GM12878 (cell line): ENCODE results near the gene FICD. TPM values are rescaled to one million over a fixed set of nuclear protein-coding genes. Genes with fewer than 3 reads are reported as not detected.

Experiments used
- ATAC-seq: fragments of 200-7000 bp; cut with Tn5 transposase; 3 replicates; pipeline ENCODE4 v1.9.1; 2020; ENCODE audit warnings: mild to moderate bottlenecking, moderate library complexity
- BruUV-seq: library from RNA; stranded (reverse); fragments of 400-500 nt; replicated peaks from 2 replicates; lab custom pipeline; 2021; lab: Mats Ljungman, UMichigan
- CTCF ChIA-PET: fragments of 300-600 bp; sonication (Branson Sonifier 250); formaldehyde crosslinking; extraction: SDS; loops from one replicate; lab custom pipeline; 2021; ENCODE audit warnings: inconsistent platforms; lab: Yijun Ruan, JAX
- POLR2A ChIA-PET: fragments of 350-600 bp; formaldehyde crosslinking; extraction: SDS; loops from one replicate; lab custom pipeline; 2021; ENCODE audit warnings: inconsistent platforms; lab: Charles Lee
- RAD21 ChIA-PET: fragments of 300-600 bp; sonication (Branson Sonifier 250); formaldehyde crosslinking; loops from one replicate; lab custom pipeline; 2023; ENCODE audit warnings: antibody characterized with exemption; ENCODE audit not compliant: unreplicated experiment; lab: Charles Lee
- SMC1A ChIA-PET: fragments of 300-600 bp; sonication (Branson Sonifier 250); formaldehyde crosslinking; loops from one replicate; lab custom pipeline; 2023; ENCODE audit not compliant: unreplicated experiment, uncharacterized antibody; lab: Charles Lee
- DNase-seq: peaks from one replicate; pipeline ENCODE4 v3.0.0-alpha.2; 2011; ENCODE audit warnings: low read depth, low spot score
- FAIRE-seq: peaks from 3 replicates; lab custom pipeline; 2011; peaks lifted over from hg19 to GRCh38; lab: Jason Lieb, UNC
- H2AFZ ChIP-seq: 2 replicates; pipeline ENCODE4 v1.6.0; 2011; ENCODE audit warnings: low read depth, low read length, control low read depth; ENCODE audit not compliant: control insufficient read depth
- H3K27ac ChIP-seq: 2 replicates; pipeline ENCODE4 v1.5.1; 2011; ENCODE audit warnings: control low read depth; ENCODE audit not compliant: control insufficient read depth, insufficient read depth
- H3K27me3 ChIP-seq, 2 experiments: replicated peaks in 1 of 2; 2 replicates each; pipeline versions ENCODE4 v1.6.0 to v1.6.1; 2011; ENCODE audit warnings: low read length in 1 of 2; ENCODE audit not compliant: control insufficient read depth in 2 of 2, insufficient read depth in 2 of 2
- H3K36me3 ChIP-seq, 2 experiments: 2 replicates each; pipeline ENCODE4 v1.5.1; 2011; ENCODE audit warnings: low read length in 1 of 2; ENCODE audit not compliant: control insufficient read depth in 2 of 2, insufficient read depth in 2 of 2
- H3K4me1 ChIP-seq: 2 replicates; pipeline ENCODE4 v1.6.1; 2011; ENCODE audit warnings: mild to moderate bottlenecking, low read length, moderate library complexity, mixed read lengths; ENCODE audit not compliant: control insufficient read depth, insufficient read depth
- H3K4me2 ChIP-seq: 2 replicates; pipeline ENCODE4 v1.6.0; 2011; ENCODE audit warnings: control low read depth; ENCODE audit not compliant: control insufficient read depth, insufficient read depth
- H3K4me3 ChIP-seq: fragments of 200-600 bp; sonication (generic); 2 replicates; pipeline ENCODE4 v1.5.1; 2016
- H3K79me2 ChIP-seq: 2 replicates; pipeline ENCODE4 v1.6.0; 2011; ENCODE audit warnings: low read length; ENCODE audit not compliant: control insufficient read depth, insufficient read depth
- H3K9ac ChIP-seq: 2 replicates; pipeline ENCODE4 v1.8.0; 2011; ENCODE audit warnings: low read length, control low read depth, mixed read lengths; ENCODE audit not compliant: control insufficient read depth, insufficient read depth
- H3K9me3 ChIP-seq: replicated peaks from 3 replicates; pipeline ENCODE4 v1.5.1; 2011; ENCODE audit warnings: mild to moderate bottlenecking, low read length; ENCODE audit not compliant: control insufficient read depth, insufficient read depth
- H4K20me1 ChIP-seq: 2 replicates; pipeline ENCODE4 v1.6.0; 2011; ENCODE audit not compliant: control insufficient read depth, insufficient read depth
- BCL11A ChIP-seq: IDR thresholded peaks from 2 replicates; pipeline ENCODE4 v1.6.1; 2011; ENCODE audit warnings: low read depth, low read length
- CREB1 ChIP-seq: IDR thresholded peaks from 2 replicates; pipeline ENCODE4 v1.6.1; 2012; ENCODE audit warnings: low read depth, mild to moderate bottlenecking, inconsistent platforms
- CREM ChIP-seq: IDR thresholded peaks from 2 replicates; pipeline ENCODE4 v1.6.1; 2014; ENCODE audit warnings: antibody characterized with exemption, low read depth
- DPF2 ChIP-seq: fragments of 450-650 bp; IDR thresholded peaks from 2 replicates; pipeline ENCODE4 v1.6.1; 2017; ENCODE audit warnings: mild to moderate bottlenecking
- IKZF1 ChIP-seq: fragments of 450-650 bp; conservative IDR thresholded peaks from 2 replicates; pipeline ENCODE4 v1.6.1; 2017; ENCODE audit warnings: antibody characterized with exemption, mild to moderate bottlenecking
- IKZF2 ChIP-seq, 2 experiments: fragments of 450-650 bp; IDR thresholded peaks; 2 replicates each; pipeline ENCODE4 v1.6.1; 2017; ENCODE audit warnings: mild to moderate bottlenecking in 2 of 2, moderate library complexity in 2 of 2
- JUNB ChIP-seq: IDR thresholded peaks from 2 replicates; pipeline ENCODE4 v1.6.1; 2016; ENCODE audit warnings: antibody characterized with exemption, mild to moderate bottlenecking
- MTA2 ChIP-seq: fragments of 450-650 bp; IDR thresholded peaks from 2 replicates; pipeline ENCODE4 v1.6.1; 2016; ENCODE audit warnings: low read depth, mild to moderate bottlenecking, moderate library complexity
- MYB ChIP-seq: fragments of 150-350 bp; IDR thresholded peaks from 2 replicates; pipeline ENCODE4 v1.6.1; 2014; ENCODE audit warnings: mild to moderate bottlenecking, low read depth, low read length, borderline replicate concordance
- RB1 ChIP-seq: fragments of 450-650 bp; formaldehyde crosslinking; IDR thresholded peaks from 2 replicates; pipeline ENCODE4 v1.6.1; 2017; ENCODE audit warnings: mild to moderate bottlenecking, borderline replicate concordance
- YY1 ChIP-seq: IDR thresholded peaks from 2 replicates; pipeline ENCODE4 v1.6.1; 2011; ENCODE audit warnings: low read depth, mild to moderate bottlenecking, low read length
- ZNF207 ChIP-seq: fragments of 450-650 bp; IDR thresholded peaks from 2 replicates; pipeline ENCODE4 v1.6.1; 2014; ENCODE audit warnings: antibody characterized with exemption, mild to moderate bottlenecking, borderline replicate concordance
- ZNF384 ChIP-seq: IDR thresholded peaks from 2 replicates; pipeline ENCODE4 v1.6.1; 2012; ENCODE audit warnings: low read depth, mild to moderate bottlenecking, low read length, improper control_type of control experiment, borderline replicate concordance
- WGBS: methylation state at CpG from one replicate; pipeline ENCODE4 v1.1.6; 2016; ENCODE audit warnings: low lambda C conversion rate; ENCODE audit not compliant: insufficient replicate concordance, insufficient coverage; ENCODE audit errors: missing lambda C conversion rate; 5-methylcytosine and 5-hydroxymethylcytosine counted together
- in situ Hi-C: fragments of 300-500 bp; cut with MboI; formaldehyde crosslinking; loops from 9 replicates; pipeline ENCODE4 v1.14.3; 2018; ENCODE audit warnings: mixed read lengths
- intact Hi-C: fragments of 100-400 bp; cut with micrococcal nuclease; formaldehyde crosslinking; loops from one replicate; pipeline ENCODE4 v1.14.2; 2022; ENCODE audit not compliant: unreplicated experiment
- polyA plus RNA-seq, 11 experiments: library from polyadenylated mRNA; depleted of rRNA in 4 of 11; unstranded in 6 of 11; stranded (reverse) in 5 of 11; fragments of >200 nt; fragmentation: Nextera tagmentation in 4 of 11; fragmentation: Illumina TruSeq in 1 of 11; extraction: Ambion mirVana in 4 of 11; extraction: Trizol in 1 of 11; gene quantifications; 1 replicate in 1 of 11; 2 replicates in 10 of 11; pipeline versions ENCODE4 v1.2.1 to v1.2.3, GENCODE V29; 2011 to 2016; ENCODE audit warnings: inconsistent platforms in 2 of 11, missing spikeins in 2 of 11, low read depth in 1 of 11
- total RNA-seq, 4 experiments: library from RNA; depleted of rRNA in 3 of 4; stranded (reverse); fragments of >200 nt in 3 of 4; fragmentation: Illumina TruSeq in 1 of 4; extraction: Trizol in 1 of 4; gene quantifications; 2 replicates each; pipeline versions ENCODE4 v1.2.1 to v1.2.3, GENCODE V29; 2013 to 2021
- TF ChIP-seq, protein P1 (sequence below): fragments of 450-650 bp; IDR thresholded peaks from 2 replicates; pipeline ENCODE4 v1.6.1; 2017; ENCODE audit warnings: mild to moderate bottlenecking, low read depth, inconsistent platforms; ENCODE audit not compliant: poor library complexity, severe bottlenecking
- TF ChIP-seq, protein P2 (sequence below): IDR thresholded peaks from 2 replicates; pipeline ENCODE4 v1.6.1; 2011; ENCODE audit warnings: mild to moderate bottlenecking, low read depth, low read length, moderate library complexity; ENCODE audit not compliant: insufficient replicate concordance
- TF ChIP-seq, protein P3 (sequence below), 3 experiments: IDR thresholded peaks in 2 of 3; conservative IDR thresholded peaks in 1 of 3; 2 replicates each; pipeline ENCODE4 v1.5.1; 2011; ENCODE audit warnings: low read depth in 3 of 3, low read length in 3 of 3, mild to moderate bottlenecking in 3 of 3, control low read depth in 2 of 3, moderate library complexity in 2 of 3, inconsistent platforms in 1 of 3, mixed read lengths in 1 of 3; ENCODE audit not compliant: control insufficient read depth in 2 of 3, insufficient read depth in 1 of 3; ENCODE audit errors: extremely low read depth in 1 of 3

FICD gene
- total and polyA plus RNA-seq, 10 of the 15 experiments (the other 5 are each of a cell fraction or from before 2014, with no cell fraction given) = 1.1 to 9.4 (median 4.3) TPM

DNA sequence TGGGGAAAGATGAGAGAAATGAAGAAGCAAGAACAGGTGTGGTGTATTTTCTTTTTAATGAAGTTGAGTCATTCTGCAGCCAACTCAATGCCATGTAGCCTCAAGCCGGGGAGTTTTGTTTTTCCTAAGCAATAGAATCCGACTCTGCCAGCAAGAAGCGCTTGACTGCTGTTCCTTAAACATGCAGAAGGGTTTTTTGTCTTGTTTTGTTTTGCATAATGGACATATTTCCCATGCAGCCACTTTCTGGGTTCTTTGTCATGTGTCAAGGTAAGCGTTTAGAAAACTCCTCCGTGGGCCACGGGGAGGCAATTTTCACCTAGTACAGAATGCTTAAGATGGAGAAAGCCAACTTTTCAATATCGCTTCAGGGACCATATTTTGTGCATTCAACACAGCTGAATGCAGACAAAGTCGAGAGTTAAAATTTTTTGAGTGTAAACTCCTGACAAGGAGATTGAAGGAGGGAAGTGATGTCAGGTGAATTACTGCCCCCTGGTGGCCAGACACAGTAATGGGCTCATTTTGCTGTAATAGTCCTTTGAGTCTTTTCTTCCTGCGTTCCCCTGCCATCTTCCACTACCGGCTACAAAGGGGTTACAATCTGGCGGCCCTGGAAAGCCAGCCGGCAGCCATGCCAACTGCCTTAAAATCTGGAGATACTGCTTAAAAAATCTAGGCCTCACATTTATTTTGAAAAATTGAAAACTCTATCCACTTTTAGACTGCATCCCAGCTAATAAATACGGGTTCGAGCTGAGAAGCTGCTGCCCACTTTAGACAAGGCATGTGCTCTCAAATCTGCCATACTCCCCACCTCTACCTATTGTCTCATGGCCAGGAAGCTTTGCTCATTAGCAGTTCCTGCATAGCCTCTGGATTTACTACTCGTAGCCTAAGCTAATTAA, 3.2 kb upstream of the FICD start:
- CTCF ChIA-PET = interaction anchor here (0.6 to 3.4 kb wide), 44 partner anchors 12 to 753 kb away, joined by 3 to 21 read pairs (median 3); partner anchors contain the start of genes ISCU and SART3
- TF ChIP-seq BCL11A (peak; percentile 37; the same call in 1 of the 2 replicates), MYB (no peak), MTA2 (peak; percentile 58; the same call in 1 of the 2 replicates), ZNF384 (0 out of 2 replicates have a peak, but pooled peaks have one; percentile 35), IKZF1 (no peak), IKZF2 (IDR thresholded peaks at IDR 0.05) (peak; percentile 43 to 44; a peak in 3 of 4 replicates), DPF2 (0 out of 2 replicates have a peak, but pooled peaks have one; percentile 25), YY1 (peak; percentile 66), CREM (peak; percentile 49; the same call in 1 of the 2 replicates), ZNF207 (peak; percentile 36; the same call in 1 of the 2 replicates), RB1 (0 out of 2 replicates have a peak, but pooled peaks have one; percentile 55), CREB1 (peak; percentile 44; the same call in 1 of the 2 replicates), JUNB (peak; percentile 61)
- TF ChIP-seq, protein P1, sequence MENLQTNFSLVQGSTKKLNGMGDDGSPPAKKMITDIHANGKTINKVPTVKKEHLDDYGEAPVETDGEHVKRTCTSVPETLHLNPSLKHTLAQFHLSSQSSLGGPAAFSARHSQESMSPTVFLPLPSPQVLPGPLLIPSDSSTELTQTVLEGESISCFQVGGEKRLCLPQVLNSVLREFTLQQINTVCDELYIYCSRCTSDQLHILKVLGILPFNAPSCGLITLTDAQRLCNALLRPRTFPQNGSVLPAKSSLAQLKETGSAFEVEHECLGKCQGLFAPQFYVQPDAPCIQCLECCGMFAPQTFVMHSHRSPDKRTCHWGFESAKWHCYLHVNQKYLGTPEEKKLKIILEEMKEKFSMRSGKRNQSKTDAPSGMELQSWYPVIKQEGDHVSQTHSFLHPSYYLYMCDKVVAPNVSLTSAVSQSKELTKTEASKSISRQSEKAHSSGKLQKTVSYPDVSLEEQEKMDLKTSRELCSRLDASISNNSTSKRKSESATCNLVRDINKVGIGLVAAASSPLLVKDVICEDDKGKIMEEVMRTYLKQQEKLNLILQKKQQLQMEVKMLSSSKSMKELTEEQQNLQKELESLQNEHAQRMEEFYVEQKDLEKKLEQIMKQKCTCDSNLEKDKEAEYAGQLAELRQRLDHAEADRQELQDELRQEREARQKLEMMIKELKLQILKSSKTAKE = peak; percentile 39
- TF ChIP-seq, protein P2, sequence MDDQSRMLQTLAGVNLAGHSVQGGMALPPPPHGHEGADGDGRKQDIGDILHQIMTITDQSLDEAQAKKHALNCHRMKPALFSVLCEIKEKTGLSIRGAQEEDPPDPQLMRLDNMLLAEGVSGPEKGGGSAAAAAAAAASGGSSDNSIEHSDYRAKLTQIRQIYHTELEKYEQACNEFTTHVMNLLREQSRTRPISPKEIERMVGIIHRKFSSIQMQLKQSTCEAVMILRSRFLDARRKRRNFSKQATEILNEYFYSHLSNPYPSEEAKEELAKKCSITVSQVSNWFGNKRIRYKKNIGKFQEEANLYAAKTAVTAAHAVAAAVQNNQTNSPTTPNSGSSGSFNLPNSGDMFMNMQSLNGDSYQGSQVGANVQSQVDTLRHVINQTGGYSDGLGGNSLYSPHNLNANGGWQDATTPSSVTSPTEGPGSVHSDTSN = peak; percentile 10
- TF ChIP-seq, protein P3, sequence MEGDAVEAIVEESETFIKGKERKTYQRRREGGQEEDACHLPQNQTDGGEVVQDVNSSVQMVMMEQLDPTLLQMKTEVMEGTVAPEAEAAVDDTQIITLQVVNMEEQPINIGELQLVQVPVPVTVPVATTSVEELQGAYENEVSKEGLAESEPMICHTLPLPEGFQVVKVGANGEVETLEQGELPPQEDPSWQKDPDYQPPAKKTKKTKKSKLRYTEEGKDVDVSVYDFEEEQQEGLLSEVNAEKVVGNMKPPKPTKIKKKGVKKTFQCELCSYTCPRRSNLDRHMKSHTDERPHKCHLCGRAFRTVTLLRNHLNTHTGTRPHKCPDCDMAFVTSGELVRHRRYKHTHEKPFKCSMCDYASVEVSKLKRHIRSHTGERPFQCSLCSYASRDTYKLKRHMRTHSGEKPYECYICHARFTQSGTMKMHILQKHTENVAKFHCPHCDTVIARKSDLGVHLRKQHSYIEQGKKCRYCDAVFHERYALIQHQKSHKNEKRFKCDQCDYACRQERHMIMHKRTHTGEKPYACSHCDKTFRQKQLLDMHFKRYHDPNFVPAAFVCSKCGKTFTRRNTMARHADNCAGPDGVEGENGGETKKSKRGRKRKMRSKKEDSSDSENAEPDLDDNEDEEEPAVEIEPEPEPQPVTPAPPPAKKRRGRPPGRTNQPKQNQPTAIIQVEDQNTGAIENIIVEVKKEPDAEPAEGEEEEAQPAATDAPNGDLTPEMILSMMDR (IDR thresholded peaks at IDR 0.05 in 2 of 3, conservative IDR thresholded peaks at IDR 0.05 in 1 of 3; ENCODE audit: control insufficient read depth in 2 of 3, extremely low read depth in 1 of 3, insufficient read depth in 1 of 3, low read depth in 3 of 3, low read length in 3 of 3) = peak; percentile 77 to 88 (median 88)

More for the DNA sequence above, 3.2 kb upstream of the FICD start:
- H3K27ac ChIP-seq = peak overlapping the region; percentile 57
- peaks cover 16% of the 10 kb centered on the region for H3K79me2 ChIP-seq
- no peaks in the 10 kb centered on the region for H3K9me3 ChIP-seq
- ChIA-PET POLR2A (interaction anchor here (0.6 to 1.2 kb wide), 5 partner anchors 28 to 410 kb away, joined by 3 to 6 read pairs (median 4); partner anchors contain the start of gene ISCU), RAD21 (interaction anchor here (0.7 to 2.1 kb wide), 13 partner anchors 20 to 593 kb away, joined by 3 to 11 read pairs (median 3); partner anchors contain the start of gene ISCU), SMC1A (interaction anchor here (0.6 to 2.8 kb wide), 30 partner anchors 11 to 594 kb away, joined by 3 to 26 read pairs (median 4); no protein-coding TSS in a partner anchor)
- ATAC-seq = peak; percentile 42
- H3K4me3 ChIP-seq = peak overlapping the region; percentile 42; the same call in 1 of the 2 replicates
- WGBS = 4% methylated on average over 15 of the region's 15 CpGs
- H3K4me1 ChIP-seq = peaks cover 28% of the 10 kb centered on the region
- FAIRE-seq = peak; percentile 64
- H4K20me1 ChIP-seq = no peaks in the 10 kb centered on the region
- peak overlapping the region; percentile 60 for H3K9ac ChIP-seq
- peak overlapping the region; percentile 87 for H3K4me2 ChIP-seq
- peak; percentile 78 for DNase-seq
- no TSS peak for BruUV-seq
- H3K36me3 ChIP-seq = no peaks in the 10 kb centered on the region
- intact Hi-C loops (loop anchor here (1.0 to 10.0 kb wide), 6 partner anchors 55 to 595 kb away; no protein-coding TSS in a partner anchor), in situ Hi-C loops (loop anchor here (25.0 kb wide), 1 partner anchor 825 kb away; the partner anchor contains the start of gene PWP1)
- H2AFZ ChIP-seq = peak overlapping the region; percentile 82
- H3K27me3 ChIP-seq = no peaks in the 10 kb centered on the region
